ENCODE data around the gene CECR2. TPM values are rescaled to one million over a fixed set of nuclear protein-coding genes. Genes with fewer than 3 reads are reported as not detected.
A peak's percentile ranks its signal among the peaks of the same experiment; 100 is the strongest.

Gene CECR2
- total RNA-seq, 3 donors from 2014 or later (not counting 1 experiment from before 2014, with no cell fraction given), result 0.02 to 0.45 TPM; not detected in 1

DNA sequence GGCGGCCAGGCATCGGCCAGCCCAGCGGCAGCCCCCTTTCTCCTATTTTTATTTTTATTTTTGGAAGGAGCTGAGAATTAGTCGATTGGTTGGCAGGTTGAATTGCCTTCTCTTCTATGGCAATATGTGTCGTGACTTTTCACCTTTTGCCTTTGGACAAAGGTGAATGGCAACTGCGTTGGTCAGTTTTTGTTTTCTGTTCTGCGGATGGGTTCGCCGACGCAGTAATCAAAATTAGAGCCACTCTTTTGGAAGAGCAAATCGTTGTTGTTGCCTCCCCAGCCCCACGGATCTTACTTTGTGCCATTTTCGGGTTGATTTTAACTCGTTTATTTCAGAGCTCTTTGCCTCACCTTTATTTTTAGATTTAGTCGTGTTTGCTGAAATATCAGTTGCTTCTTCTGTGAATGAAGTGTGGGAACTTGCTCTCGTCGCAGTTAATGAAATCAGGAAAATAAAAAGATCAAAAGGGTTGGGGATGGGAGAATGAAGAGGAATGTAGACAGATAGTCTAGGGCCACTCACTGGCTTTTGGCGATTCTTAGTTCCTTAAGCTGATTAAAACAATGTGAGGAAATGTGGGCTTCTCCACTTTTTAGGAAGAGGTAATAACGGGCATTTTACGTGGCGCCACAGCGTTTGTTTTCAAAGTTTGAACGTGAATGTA, 1.6 kb downstream of the CECR2 start:
- Mint-ChIP-seq H3K27me3 (ENCODE audit: low read depth in 2 of 2) (peaks cover 43 to 46% of the 10 kb centered on the region in 2 donors), H3K36me3 (no peaks in the 10 kb centered on the region), H3K4me3 (peak overlapping the region; percentile 37), H3K9me3 (no peaks in the 10 kb centered on the region), H3K4me1 (peaks cover 12 to 21% of the 10 kb centered on the region in 2 donors), H3K27ac (no peak overlapping the region)
- Histone ChIP-seq H3K4me1 (ENCODE audit: control insufficient read depth, insufficient read depth, low read length) (peaks cover 16% of the 10 kb centered on the region), H3K4me3 (ENCODE audit: low read length) (no peak overlapping the region), H3K27ac (ENCODE audit: low read length) (no peak overlapping the region), H3K9me3 (ENCODE audit: control insufficient read depth, insufficient read depth, low read length) (no peaks in the 10 kb centered on the region), H3K36me3 (ENCODE audit: control insufficient read depth, insufficient read depth, low read length) (no peaks in the 10 kb centered on the region), H3K27me3 (ENCODE audit: control insufficient read depth, insufficient read depth, low read length) (peaks cover 34% of the 10 kb centered on the region)
- 8% methylated on average over 18 of the region's 23 CpGs for WGBS (ENCODE audit: insufficient coverage)
- TF ChIP-seq, protein P1, sequence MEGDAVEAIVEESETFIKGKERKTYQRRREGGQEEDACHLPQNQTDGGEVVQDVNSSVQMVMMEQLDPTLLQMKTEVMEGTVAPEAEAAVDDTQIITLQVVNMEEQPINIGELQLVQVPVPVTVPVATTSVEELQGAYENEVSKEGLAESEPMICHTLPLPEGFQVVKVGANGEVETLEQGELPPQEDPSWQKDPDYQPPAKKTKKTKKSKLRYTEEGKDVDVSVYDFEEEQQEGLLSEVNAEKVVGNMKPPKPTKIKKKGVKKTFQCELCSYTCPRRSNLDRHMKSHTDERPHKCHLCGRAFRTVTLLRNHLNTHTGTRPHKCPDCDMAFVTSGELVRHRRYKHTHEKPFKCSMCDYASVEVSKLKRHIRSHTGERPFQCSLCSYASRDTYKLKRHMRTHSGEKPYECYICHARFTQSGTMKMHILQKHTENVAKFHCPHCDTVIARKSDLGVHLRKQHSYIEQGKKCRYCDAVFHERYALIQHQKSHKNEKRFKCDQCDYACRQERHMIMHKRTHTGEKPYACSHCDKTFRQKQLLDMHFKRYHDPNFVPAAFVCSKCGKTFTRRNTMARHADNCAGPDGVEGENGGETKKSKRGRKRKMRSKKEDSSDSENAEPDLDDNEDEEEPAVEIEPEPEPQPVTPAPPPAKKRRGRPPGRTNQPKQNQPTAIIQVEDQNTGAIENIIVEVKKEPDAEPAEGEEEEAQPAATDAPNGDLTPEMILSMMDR (IDR thresholded peaks at IDR 0.05), result no peak
- no peak for ATAC-seq
- DNase-seq, result peak in 1 of 2 donors; percentile 8
- intact Hi-C loops (cut with micrococcal nuclease), result no loop called here

DNA sequence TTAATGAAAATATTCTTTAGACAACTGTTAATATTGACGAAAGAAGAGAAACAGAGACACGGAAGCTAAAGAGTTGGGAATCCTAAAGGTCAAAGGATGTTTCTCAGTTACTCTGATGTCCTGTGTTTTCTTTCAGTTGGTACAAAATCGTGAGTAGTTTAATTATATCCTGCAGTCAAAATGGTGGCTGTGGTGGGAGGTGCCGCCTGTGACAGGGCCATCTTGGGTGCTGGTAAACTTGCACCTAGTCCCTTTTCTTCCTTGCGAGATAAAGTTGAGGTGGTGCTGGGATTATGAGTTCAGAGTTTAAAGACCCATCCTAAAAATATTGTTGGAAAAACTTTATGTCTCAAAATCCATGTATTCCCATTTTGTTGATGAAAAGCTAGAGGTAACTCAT, 2.2 kb downstream of the CECR2 start:
- peaks cover 16% of the 10 kb centered on the region for H3K4me1 ChIP-seq (ENCODE audit: control insufficient read depth, insufficient read depth, low read length)
- H3K27ac ChIP-seq (ENCODE audit: low read length), result no peak overlapping the region
- peaks cover 12 to 21% of the 10 kb centered on the region in 2 donors for H3K4me1 Mint-ChIP-seq
- peaks cover 32% of the 10 kb centered on the region for H3K27me3 ChIP-seq (ENCODE audit: control insufficient read depth, insufficient read depth, low read length)
- H3K4me3 Mint-ChIP-seq, result peak overlapping the region; percentile 37
- no peaks in the 10 kb centered on the region for H3K9me3 ChIP-seq (ENCODE audit: control insufficient read depth, insufficient read depth, low read length)
- no peak overlapping the region for H3K4me3 ChIP-seq (ENCODE audit: low read length)
- peaks cover 37 to 47% of the 10 kb centered on the region in 2 donors for H3K27me3 Mint-ChIP-seq (ENCODE audit: low read depth in 2 of 2)
- ATAC-seq, result no peak
- no peaks in the 10 kb centered on the region for H3K36me3 Mint-ChIP-seq
- 55% methylated on average over 4 of the region's 5 CpGs for WGBS (ENCODE audit: insufficient coverage)
- H3K27ac Mint-ChIP-seq, result no peak overlapping the region
- no peak for DNase-seq
- H3K36me3 ChIP-seq (ENCODE audit: control insufficient read depth, insufficient read depth, low read length), result no peaks in the 10 kb centered on the region
- intact Hi-C loops (cut with micrococcal nuclease), result no loop called here
- TF ChIP-seq, protein P1 (IDR thresholded peaks at IDR 0.05), result no peak
- H3K9me3 Mint-ChIP-seq, result no peaks in the 10 kb centered on the region

DNA sequence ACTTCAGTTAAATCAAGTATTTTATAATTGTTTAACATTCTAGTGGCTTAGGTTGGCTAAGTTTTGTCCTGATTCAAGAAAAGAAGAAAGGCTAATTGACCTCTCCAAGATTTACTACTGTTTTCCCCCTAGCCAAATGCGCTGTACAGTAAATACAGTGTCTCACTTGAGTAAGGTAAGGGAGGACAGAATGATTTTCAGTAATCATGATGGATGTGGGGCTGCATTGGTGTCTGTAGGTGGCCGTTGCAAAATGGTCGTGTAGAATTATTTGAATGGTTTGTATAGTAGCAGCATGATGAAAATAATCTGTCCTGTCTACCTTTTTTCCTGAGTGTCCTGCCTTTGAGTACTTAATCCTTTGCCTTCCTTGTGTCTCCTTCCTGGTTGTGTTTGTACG, 4.6 kb downstream of the CECR2 start:
- no peak overlapping the region for H3K27ac ChIP-seq (ENCODE audit: low read length)
- no peak overlapping the region for H3K4me3 Mint-ChIP-seq
- no peaks in the 10 kb centered on the region for H3K9me3 Mint-ChIP-seq
- H3K27me3 Mint-ChIP-seq (ENCODE audit: low read depth in 2 of 2), result peaks cover 14 to 28% of the 10 kb centered on the region in 2 donors
- H3K4me1 ChIP-seq (ENCODE audit: control insufficient read depth, insufficient read depth, low read length), result peaks cover 9% of the 10 kb centered on the region
- peaks cover 6 to 9% of the 10 kb centered on the region in 2 donors for H3K4me1 Mint-ChIP-seq
- no peak for DNase-seq
- H3K27me3 ChIP-seq (ENCODE audit: control insufficient read depth, insufficient read depth, low read length), result peaks cover 26% of the 10 kb centered on the region
- ATAC-seq, result no peak
- intact Hi-C loops (cut with micrococcal nuclease), result no loop called here
- TF ChIP-seq, protein P1 (IDR thresholded peaks at IDR 0.05), result no peak
- no peaks in the 10 kb centered on the region for H3K36me3 Mint-ChIP-seq
- H3K9me3 ChIP-seq (ENCODE audit: control insufficient read depth, insufficient read depth, low read length), result no peaks in the 10 kb centered on the region
- no peaks in the 10 kb centered on the region for H3K36me3 ChIP-seq (ENCODE audit: control insufficient read depth, insufficient read depth, low read length)
- no peak overlapping the region for H3K4me3 ChIP-seq (ENCODE audit: low read length)
- H3K27ac Mint-ChIP-seq, result no peak overlapping the region
- 86% methylated on average over 4 of the region's 4 CpGs for WGBS (ENCODE audit: insufficient coverage)
